NT2/D1 (cell line): ENCODE data around the gene CST3.

Source experiments
- DNase-seq: peaks from one replicate; pipeline ENCODE4 v3.0.0-alpha.2; 2011; ENCODE audit warnings: low read depth, low spot score
- H3K27me3 ChIP-seq: 2 replicates; pipeline ENCODE4 v1.6.0; 2011; ENCODE audit warnings: mild to moderate bottlenecking; ENCODE audit not compliant: insufficient read length, insufficient read depth
- H3K36me3 ChIP-seq: 2 replicates; pipeline ENCODE4 v1.6.1; 2011; ENCODE audit warnings: mild to moderate bottlenecking, low read length, mixed read lengths; ENCODE audit not compliant: insufficient read depth, insufficient read length
- H3K4me1 ChIP-seq: 2 replicates; pipeline ENCODE4 v1.5.1; 2011; ENCODE audit not compliant: insufficient read depth, insufficient read length
- H3K4me3 ChIP-seq: 2 replicates; pipeline ENCODE4 v1.5.1; 2011; ENCODE audit warnings: low read depth; ENCODE audit not compliant: insufficient read length
- H3K9ac ChIP-seq: 2 replicates; pipeline ENCODE4 v1.6.0; 2011; ENCODE audit warnings: low read depth; ENCODE audit not compliant: insufficient read length
- H3K9me3 ChIP-seq: 2 replicates; pipeline ENCODE4 v1.5.1; 2011; ENCODE audit warnings: mild to moderate bottlenecking, low read length; ENCODE audit not compliant: insufficient read depth
- SUZ12 ChIP-seq: IDR thresholded peaks from 2 replicates; pipeline ENCODE4 v1.6.1; 2011; ENCODE audit not compliant: insufficient read length, insufficient read depth; ENCODE audit errors: extremely low read depth
- YY1 ChIP-seq: IDR thresholded peaks from 2 replicates; pipeline ENCODE4 v1.6.1; 2011; ENCODE audit not compliant: insufficient read length, insufficient read depth
- ZNF274 ChIP-seq: IDR thresholded peaks from 2 replicates; pipeline ENCODE4 v1.6.1; 2011; ENCODE audit warnings: mild to moderate bottlenecking, low read depth, low read length

The CST3 gene

DNA sequence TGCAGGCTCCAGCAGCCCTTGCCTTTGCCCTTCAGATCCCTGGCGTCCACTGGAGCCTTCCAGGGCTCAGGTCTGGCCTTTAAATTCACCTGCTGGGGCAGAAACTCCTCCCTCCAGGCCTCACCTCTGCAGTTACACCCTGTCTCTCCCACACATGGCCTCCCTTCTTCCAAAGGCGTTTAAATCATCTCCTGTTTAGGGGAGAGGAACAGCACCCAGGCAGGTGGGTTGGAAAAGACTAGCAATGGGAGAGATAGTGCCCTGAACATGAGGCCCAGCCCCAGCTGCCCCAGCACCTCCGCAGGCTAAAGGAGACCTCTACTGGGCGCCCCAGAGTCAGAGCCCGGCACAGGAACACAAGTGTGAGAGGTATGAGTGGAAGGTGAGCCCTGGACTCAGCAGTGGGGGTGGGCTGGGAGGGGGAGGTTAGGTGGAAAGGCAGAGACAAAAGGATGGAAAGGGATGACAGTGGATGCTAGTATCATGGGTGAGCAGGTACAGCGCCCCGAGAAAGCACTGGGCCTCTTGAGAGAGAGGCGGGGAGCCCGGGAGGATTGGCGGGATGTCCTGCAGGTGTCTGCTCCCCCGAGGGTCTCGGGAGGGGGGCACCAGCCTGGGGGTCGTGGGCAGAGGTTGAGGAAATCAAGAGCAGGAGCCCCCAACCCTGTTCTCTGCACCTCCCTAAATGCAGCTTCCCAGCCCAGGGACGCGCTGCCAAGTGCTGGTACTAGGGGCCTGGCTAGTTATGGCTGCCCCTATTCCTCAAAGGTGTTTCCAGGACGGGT lies 31.7 kb downstream of the CST3 start, which contains the start of gene CST9:
Gene CST9 (minus strand): TSS at position 51 of the 785 bp plus-strand sequence. CDS start 53 bp downstream, outside the sequence.
- Histone ChIP-seq H3K36me3 (no peaks in the 10 kb centered on the region), H3K9me3 (no peaks in the 10 kb centered on the region), H3K9ac (no peak within 1 kb of the TSS), H3K4me1 (no peaks in the 10 kb centered on the region), H3K4me3 (no peak within 1 kb of the TSS), H3K27me3 (no peaks in the 10 kb centered on the region)
- no peak for DNase-seq
- TF ChIP-seq YY1 (no peak), ZNF274 (no peak), SUZ12 (no peak)

DNA sequence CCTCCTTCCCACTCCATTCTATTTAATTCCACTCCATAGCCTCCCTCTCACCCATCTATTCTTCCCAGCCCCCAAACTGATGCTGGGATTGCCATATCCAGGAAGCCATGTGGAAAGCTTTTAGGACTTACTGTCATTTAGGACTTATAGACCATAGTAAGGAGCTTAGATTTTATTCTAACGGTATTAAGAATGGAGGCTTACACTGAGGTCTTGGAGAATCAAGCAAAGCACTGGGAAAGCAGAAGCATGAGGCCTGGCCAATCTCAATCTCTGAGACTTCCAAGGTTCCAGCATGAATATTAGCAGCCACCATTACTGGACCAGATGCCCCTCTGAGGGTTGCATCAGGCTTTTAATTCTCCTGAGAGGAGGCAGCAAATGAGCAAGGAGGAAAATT lies 33.4 kb downstream of the CST3 start:
- Histone ChIP-seq H3K36me3 (no peaks in the 10 kb centered on the region), H3K4me3 (no peak overlapping the region), H3K9ac (no peak overlapping the region), H3K27me3 (no peaks in the 10 kb centered on the region), H3K9me3 (no peaks in the 10 kb centered on the region), H3K4me1 (no peaks in the 10 kb centered on the region)
- TF ChIP-seq ZNF274, result no peak
- TF ChIP-seq YY1, result no peak
- no peak for TF ChIP-seq SUZ12
- no peak for DNase-seq

DNA sequence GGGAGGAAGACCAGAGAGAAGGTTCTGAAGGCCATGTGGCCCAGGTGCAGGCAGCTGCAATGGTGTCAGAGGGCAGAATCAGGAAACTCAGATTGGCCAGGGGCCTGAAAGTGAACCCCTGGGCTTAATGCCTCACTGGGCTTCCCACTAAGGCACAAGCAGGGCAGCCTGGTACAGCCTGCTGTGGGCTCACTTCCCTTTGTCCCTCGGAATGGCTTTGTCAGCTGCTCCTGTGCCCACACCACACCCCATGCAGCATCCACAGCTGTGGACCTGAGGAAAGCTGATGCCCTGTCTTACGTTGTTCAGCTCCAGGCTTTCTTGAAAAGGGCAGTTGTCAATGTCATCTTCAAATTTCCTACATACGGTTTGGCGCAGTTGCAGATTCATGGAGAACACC lies 34.4 kb downstream of the CST3 start:
- TF ChIP-seq ZNF274 (no peak), YY1 (no peak), SUZ12 (no peak)
- no peak overlapping the region for H3K4me3 ChIP-seq
- H3K9me3 ChIP-seq, result no peaks in the 10 kb centered on the region
- no peaks in the 10 kb centered on the region for H3K36me3 ChIP-seq
- DNase-seq, result no peak
- no peak overlapping the region for H3K9ac ChIP-seq
- H3K4me1 ChIP-seq, result no peaks in the 10 kb centered on the region
- no peaks in the 10 kb centered on the region for H3K27me3 ChIP-seq

DNA sequence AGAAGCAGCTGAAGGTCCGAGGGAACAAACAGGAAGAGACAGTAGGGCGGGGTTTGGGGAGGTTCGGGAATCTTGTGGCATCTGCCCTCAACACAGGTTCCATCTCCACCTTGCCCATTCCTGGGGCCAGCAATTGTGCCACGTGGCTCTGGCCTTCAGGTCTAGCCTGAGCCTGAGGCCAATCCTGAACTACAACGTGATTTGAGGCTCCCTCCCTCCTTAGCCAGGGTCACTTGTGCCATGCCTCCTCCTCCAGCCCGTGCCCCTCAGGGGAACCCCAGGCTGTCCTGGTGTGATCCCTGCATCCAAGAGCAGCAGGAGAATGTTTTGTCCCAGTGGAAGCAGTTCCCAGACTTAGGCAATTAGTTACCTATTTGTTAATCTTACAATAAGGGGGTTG lies 35.1 kb downstream of the CST3 start:
- TF ChIP-seq ZNF274 (no peak), YY1 (no peak), SUZ12 (no peak)
- Histone ChIP-seq H3K9ac (no peak overlapping the region), H3K4me1 (no peaks in the 10 kb centered on the region), H3K9me3 (no peaks in the 10 kb centered on the region), H3K36me3 (no peaks in the 10 kb centered on the region), H3K4me3 (no peak overlapping the region), H3K27me3 (no peaks in the 10 kb centered on the region)
- no peak for DNase-seq

DNA sequence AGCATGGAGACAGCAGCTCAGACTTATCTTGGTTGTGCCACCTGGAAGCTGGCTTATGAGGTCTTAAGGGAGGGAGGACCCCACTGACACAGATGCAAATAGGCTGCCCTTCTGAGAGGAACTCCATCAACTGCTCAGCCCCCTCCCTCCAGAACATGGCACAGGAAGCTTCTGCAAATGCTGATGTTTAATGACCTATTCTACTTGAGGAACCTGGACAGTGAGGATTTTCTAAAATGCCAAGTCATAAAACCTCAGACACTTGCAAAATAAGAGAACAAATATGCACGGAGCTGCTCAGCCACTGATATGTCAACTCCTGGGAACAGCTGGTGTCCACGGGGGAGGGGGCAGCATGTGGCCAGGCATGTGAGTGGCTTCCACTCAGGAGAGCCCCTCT lies 35.5 kb downstream of the CST3 start:
- H3K4me3 ChIP-seq, result no peak overlapping the region
- no peak overlapping the region for H3K9ac ChIP-seq
- H3K36me3 ChIP-seq, result no peaks in the 10 kb centered on the region
- H3K27me3 ChIP-seq, result no peaks in the 10 kb centered on the region
- no peaks in the 10 kb centered on the region for H3K9me3 ChIP-seq
- DNase-seq, result no peak
- H3K4me1 ChIP-seq, result no peaks in the 10 kb centered on the region
- TF ChIP-seq YY1, result no peak

DNA sequence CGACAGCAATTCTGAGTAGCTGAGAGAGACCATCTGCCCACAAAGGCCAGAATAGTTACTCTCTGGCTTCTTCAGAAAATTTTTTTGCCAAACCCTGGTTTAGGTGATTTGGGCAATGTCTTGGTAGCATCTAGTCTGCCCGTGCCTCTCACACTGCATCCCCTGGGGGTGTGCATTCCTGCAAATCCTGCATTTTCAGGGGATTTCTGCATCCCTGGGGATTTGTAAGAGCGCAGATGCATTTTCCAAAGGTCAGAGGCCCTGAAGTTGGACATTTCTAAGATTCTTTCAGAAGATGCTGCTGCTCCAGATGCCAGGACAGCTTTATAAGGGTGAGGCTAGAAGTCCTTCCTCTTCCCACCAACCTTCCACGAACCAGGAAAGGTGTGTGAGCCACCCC lies 36.0 kb downstream of the CST3 start:
- Histone ChIP-seq H3K9ac (no peak overlapping the region), H3K4me1 (no peaks in the 10 kb centered on the region), H3K9me3 (no peaks in the 10 kb centered on the region), H3K27me3 (no peaks in the 10 kb centered on the region), H3K4me3 (no peak overlapping the region), H3K36me3 (no peaks in the 10 kb centered on the region)
- TF ChIP-seq SUZ12, result no peak
- TF ChIP-seq ZNF274, result no peak
- no peak for TF ChIP-seq YY1
- no peak for DNase-seq

DNA sequence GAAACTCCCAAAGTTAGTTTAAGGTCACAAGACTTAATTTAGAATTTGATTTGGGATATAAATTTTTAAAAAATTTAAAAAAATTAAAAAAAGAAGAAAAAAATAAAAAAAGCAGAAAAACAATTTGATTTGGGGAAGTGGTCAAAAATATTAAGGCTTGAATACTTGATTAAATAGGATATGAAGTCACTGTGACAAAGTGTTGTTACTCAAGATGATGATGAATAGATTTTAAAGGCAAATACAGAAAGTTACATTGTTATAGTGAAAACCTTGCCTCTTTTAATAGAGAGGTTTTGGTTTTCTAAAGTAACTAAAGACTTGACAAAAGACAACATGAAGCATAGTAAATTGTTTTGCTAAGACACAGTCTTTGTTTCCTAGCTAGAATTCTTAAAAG lies 39.3 kb downstream of the CST3 start:
- no peaks in the 10 kb centered on the region for H3K36me3 ChIP-seq
- no peaks in the 10 kb centered on the region for H3K9me3 ChIP-seq
- H3K4me3 ChIP-seq, result no peak overlapping the region
- H3K9ac ChIP-seq, result no peak overlapping the region
- TF ChIP-seq ZNF274 (no peak), YY1 (no peak), SUZ12 (no peak)
- H3K4me1 ChIP-seq, result no peaks in the 10 kb centered on the region
- DNase-seq, result no peak
- H3K27me3 ChIP-seq, result no peaks in the 10 kb centered on the region
